K562 (cell line): ENCODE results near the gene ZNF521.

Experiments
- FOXK2 ChIP-seq, 2 experiments: fragments of 450-650 bp; IDR thresholded peaks in 1 of 2; conservative IDR thresholded peaks in 1 of 2; 2 replicates each; pipeline ENCODE4 v1.6.1; 2016; ENCODE audit warnings: low read depth in 2 of 2, mild to moderate bottlenecking in 1 of 2
- NFXL1 ChIP-seq: fragments of 450-650 bp; formaldehyde crosslinking; IDR thresholded peaks from 2 replicates; pipeline ENCODE4 v1.4.0; 2021; ENCODE audit warnings: mild to moderate bottlenecking
- PHB ChIP-seq: fragments of 250-450 bp; sonication (Bioruptor Pico); IDR thresholded peaks from 2 replicates; pipeline ENCODE4 v1.5.0; 2021
- ZNF224 ChIP-seq: sonication (generic); formaldehyde crosslinking; IDR thresholded peaks from 2 replicates; pipeline ENCODE4 v1.8.0; 2022; ENCODE audit warnings: mild to moderate bottlenecking, missing genetic modification reagents
- ZNF407 ChIP-seq: fragments of 450-650 bp; IDR thresholded peaks from 2 replicates; pipeline ENCODE4 v1.6.1; 2016; ENCODE audit warnings: low read depth
- TF ChIP-seq, protein P1 (sequence below): sonication (generic); formaldehyde crosslinking; IDR thresholded peaks from 2 replicates; pipeline ENCODE4 v1.8.0; 2023; ENCODE audit warnings: mild to moderate bottlenecking, missing genetic modification reagents

DNA sequence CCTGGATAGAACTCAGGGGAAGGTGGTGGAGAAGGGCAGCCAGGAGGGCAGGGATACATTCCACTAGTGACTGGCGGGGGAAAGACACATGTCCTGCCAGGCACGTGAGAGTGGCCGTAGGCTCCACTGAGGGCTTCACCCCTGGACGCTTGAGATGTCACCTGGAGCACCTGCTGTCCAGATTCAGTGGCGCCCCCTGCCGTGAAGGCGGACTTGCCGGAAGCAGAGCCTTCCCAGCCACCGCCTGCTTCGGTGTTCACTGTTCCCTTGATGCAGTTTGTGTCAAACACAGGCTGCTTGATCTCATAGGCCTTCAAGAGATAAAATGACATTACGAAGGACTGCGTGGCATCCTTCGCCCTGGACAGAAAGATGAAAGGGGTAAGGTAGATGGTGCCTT lies 335.3 kb downstream of the ZNF521 start:
- TF ChIP-seq PHB (CRISPR knock-in tag) (no peak), ZNF224 (CRISPR knock-in tag) (no peak), NFXL1 (no peak), FOXK2 (conservative IDR thresholded peaks at IDR 0.05 in 1 of 2, IDR thresholded peaks at IDR 0.05 in 1 of 2; ENCODE audit: low read depth in 2 of 2) (no peak), ZNF407 (no peak)
- TF ChIP-seq, protein P1, sequence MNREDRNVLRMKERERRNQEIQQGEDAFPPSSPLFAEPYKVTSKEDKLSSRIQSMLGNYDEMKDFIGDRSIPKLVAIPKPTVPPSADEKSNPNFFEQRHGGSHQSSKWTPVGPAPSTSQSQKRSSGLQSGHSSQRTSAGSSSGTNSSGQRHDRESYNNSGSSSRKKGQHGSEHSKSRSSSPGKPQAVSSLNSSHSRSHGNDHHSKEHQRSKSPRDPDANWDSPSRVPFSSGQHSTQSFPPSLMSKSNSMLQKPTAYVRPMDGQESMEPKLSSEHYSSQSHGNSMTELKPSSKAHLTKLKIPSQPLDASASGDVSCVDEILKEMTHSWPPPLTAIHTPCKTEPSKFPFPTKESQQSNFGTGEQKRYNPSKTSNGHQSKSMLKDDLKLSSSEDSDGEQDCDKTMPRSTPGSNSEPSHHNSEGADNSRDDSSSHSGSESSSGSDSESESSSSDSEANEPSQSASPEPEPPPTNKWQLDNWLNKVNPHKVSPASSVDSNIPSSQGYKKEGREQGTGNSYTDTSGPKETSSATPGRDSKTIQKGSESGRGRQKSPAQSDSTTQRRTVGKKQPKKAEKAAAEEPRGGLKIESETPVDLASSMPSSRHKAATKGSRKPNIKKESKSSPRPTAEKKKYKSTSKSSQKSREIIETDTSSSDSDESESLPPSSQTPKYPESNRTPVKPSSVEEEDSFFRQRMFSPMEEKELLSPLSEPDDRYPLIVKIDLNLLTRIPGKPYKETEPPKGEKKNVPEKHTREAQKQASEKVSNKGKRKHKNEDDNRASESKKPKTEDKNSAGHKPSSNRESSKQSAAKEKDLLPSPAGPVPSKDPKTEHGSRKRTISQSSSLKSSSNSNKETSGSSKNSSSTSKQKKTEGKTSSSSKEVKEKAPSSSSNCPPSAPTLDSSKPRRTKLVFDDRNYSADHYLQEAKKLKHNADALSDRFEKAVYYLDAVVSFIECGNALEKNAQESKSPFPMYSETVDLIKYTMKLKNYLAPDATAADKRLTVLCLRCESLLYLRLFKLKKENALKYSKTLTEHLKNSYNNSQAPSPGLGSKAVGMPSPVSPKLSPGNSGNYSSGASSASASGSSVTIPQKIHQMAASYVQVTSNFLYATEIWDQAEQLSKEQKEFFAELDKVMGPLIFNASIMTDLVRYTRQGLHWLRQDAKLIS (CRISPR knock-in tag) = no peak
